ENCODE measurements around the gene SMG5. TPM values are rescaled to one million over a fixed set of nuclear protein-coding genes. Genes with fewer than 3 reads are reported as not detected.

The SMG5 gene
- total RNA-seq, 1 donor from 2014 or later: 103 TPM

DNA sequence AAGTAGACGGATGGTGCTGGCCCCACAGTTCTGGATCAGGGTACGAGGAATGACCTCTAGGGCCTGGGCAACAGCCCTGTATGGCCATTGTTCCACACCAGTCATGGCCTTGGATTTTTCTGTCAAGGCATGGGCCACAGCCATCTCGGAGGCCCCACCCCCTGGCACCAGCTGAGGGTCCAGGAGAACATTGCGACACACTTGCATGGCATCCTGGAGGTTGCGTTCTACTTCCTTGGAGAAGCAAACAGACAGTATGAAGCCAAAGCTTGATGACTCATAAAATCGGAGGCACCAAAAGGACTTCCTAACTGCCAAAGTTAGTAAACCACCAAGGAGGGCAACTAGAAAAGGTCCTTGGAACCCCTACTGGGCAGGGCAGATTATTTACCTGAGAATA lies 28.3 kb upstream of the SMG5 start:
- H3K9me3 Mint-ChIP-seq: no peaks in the 10 kb centered on the region
- H3K4me1 Mint-ChIP-seq: no peaks in the 10 kb centered on the region
- DNase-seq (ENCODE audit: low spot score in 2 of 2, unreplicated experiment in 2 of 2): no peak
- no peak overlapping the region for H3K27ac Mint-ChIP-seq
- H3K36me3 Mint-ChIP-seq: peaks cover 41% of the 10 kb centered on the region
- no peak overlapping the region for H3K4me3 Mint-ChIP-seq
- no peaks in the 10 kb centered on the region for H3K27me3 Mint-ChIP-seq (ENCODE audit: low read depth)
- TF ChIP-seq, protein P1, sequence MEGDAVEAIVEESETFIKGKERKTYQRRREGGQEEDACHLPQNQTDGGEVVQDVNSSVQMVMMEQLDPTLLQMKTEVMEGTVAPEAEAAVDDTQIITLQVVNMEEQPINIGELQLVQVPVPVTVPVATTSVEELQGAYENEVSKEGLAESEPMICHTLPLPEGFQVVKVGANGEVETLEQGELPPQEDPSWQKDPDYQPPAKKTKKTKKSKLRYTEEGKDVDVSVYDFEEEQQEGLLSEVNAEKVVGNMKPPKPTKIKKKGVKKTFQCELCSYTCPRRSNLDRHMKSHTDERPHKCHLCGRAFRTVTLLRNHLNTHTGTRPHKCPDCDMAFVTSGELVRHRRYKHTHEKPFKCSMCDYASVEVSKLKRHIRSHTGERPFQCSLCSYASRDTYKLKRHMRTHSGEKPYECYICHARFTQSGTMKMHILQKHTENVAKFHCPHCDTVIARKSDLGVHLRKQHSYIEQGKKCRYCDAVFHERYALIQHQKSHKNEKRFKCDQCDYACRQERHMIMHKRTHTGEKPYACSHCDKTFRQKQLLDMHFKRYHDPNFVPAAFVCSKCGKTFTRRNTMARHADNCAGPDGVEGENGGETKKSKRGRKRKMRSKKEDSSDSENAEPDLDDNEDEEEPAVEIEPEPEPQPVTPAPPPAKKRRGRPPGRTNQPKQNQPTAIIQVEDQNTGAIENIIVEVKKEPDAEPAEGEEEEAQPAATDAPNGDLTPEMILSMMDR (IDR thresholded peaks at IDR 0.05; ENCODE audit: unreplicated experiment): no peak

DNA sequence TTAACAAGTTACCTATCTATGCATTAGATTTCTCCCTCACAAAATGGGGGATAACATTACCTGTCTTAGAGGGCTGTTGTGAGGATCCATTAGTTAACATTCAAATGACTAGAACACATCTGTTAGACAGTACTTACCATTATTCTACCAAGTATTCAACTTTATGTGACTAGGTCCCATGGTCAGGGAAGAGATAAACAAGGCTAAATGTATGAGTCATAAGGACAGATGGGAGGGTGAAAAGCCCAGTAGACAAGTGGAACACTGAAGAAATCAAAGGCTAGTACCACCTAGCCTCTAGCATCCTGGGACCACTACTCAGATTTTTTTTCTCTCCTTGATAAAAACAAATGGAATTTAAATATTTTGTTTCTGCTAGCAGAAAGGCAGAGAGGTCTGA lies 25.5 kb upstream of the SMG5 start:
- Mint-ChIP-seq H3K9me3 (no peaks in the 10 kb centered on the region), H3K27ac (no peak overlapping the region), H3K36me3 (peaks cover 33% of the 10 kb centered on the region), H3K27me3 (ENCODE audit: low read depth) (no peaks in the 10 kb centered on the region), H3K4me1 (peaks cover 4% of the 10 kb centered on the region), H3K4me3 (no peak overlapping the region)
- DNase-seq (ENCODE audit: low spot score in 2 of 2, unreplicated experiment in 2 of 2): no peak
- TF ChIP-seq, protein P1 (IDR thresholded peaks at IDR 0.05; ENCODE audit: unreplicated experiment): no peak

DNA sequence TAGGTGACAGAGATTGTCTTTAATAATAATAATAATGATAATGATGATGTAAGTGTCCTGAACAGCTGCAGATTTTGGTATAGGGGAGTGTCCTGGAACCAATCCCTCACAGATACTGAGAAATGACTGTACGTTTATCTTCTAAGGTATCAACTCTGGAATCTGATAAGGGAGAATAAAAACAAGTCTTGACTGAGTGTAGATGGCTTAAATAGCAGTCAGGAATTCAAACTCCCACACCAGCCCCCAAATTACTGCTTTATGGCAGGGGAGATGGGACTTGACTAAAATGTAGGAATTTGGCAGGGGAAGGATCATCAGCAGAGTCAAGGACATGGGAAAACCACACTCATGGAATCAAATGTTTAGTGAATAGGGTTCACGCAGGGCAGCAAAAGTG lies 22.6 kb upstream of the SMG5 start:
- H3K9me3 Mint-ChIP-seq: no peaks in the 10 kb centered on the region
- no peak for DNase-seq (ENCODE audit: low spot score in 2 of 2, unreplicated experiment in 2 of 2)
- H3K36me3 Mint-ChIP-seq: peaks cover 22% of the 10 kb centered on the region
- no peak overlapping the region for H3K4me3 Mint-ChIP-seq
- peak overlapping the region; percentile 43 for H3K27ac Mint-ChIP-seq
- TF ChIP-seq, protein P1 (IDR thresholded peaks at IDR 0.05; ENCODE audit: unreplicated experiment): no peak
- H3K4me1 Mint-ChIP-seq: peaks cover 4% of the 10 kb centered on the region
- H3K27me3 Mint-ChIP-seq (ENCODE audit: low read depth): no peaks in the 10 kb centered on the region

DNA sequence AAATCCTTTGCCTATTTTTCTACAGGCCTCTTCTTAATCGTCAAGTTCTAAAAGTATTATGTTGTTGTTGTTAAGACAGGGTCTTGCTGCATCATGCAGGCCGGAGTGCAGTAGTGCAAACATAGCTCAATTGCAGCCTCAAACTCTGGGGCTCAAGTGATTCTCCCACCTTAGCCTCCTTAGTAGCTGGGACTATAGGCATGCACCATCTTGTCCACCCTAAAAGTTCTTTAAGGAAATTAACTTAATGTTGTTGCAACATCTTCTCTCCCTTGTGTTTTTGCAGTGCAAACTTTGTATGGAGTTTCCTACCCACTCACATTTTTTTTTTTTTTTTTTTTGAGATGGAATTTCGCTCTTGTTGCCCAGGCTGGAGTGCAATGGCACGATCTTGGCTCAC lies 20.6 kb upstream of the SMG5 start:
- Mint-ChIP-seq H3K36me3 (peaks cover 12% of the 10 kb centered on the region), H3K9me3 (no peaks in the 10 kb centered on the region), H3K4me1 (peaks cover 4% of the 10 kb centered on the region), H3K27me3 (ENCODE audit: low read depth) (no peaks in the 10 kb centered on the region), H3K27ac (no peak overlapping the region), H3K4me3 (no peak overlapping the region)
- TF ChIP-seq, protein P1 (IDR thresholded peaks at IDR 0.05; ENCODE audit: unreplicated experiment): no peak
- no peak for DNase-seq (ENCODE audit: low spot score in 2 of 2, unreplicated experiment in 2 of 2)

DNA sequence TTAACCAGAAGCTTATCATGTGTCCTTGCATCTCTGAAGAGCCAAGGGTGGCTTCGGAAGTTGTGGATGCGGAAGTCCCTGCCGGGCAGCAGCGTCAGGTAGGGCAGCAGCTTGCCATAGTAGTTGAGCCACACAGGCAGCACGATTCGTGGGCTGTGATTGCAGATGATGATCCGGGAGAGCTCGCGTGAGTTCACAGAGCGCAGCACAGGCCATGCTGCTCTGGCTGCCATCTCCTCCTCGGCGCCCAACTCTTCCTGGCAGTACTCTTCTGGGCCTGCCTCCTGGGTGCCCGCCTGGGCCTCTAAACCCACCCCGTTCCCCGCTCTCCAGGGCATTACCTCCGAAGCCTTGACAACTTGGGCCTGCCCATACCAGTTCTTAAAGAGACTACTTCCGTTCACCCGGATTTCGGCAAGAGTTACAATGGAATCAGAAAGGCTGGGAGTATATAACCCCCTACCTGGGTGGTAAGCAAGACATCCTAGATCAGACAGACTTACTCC lies 16.3 kb upstream of the SMG5 start, which contains the start of gene VHLL:
VHLL (minus strand) TSS at position 456 of the 506 bp plus-strand sequence; CDS start at position 338, 118 bp downstream.
- TF ChIP-seq, protein P1 (IDR thresholded peaks at IDR 0.05; ENCODE audit: unreplicated experiment): no peak
- Mint-ChIP-seq H3K4me1 (peaks cover 9% of the 10 kb centered on the region), H3K36me3 (peaks cover 2% of the 10 kb centered on the region), H3K9me3 (no peaks in the 10 kb centered on the region), H3K27me3 (ENCODE audit: low read depth) (no peaks in the 10 kb centered on the region), H3K4me3 (no peak within 1 kb of the TSS), H3K27ac (no peak within 1 kb of the TSS)
- no peak for DNase-seq (ENCODE audit: low spot score in 2 of 2, unreplicated experiment in 2 of 2)
